GM18502 (cell line): ENCODE data around the gene REN.

Experiments used
- ATAC-seq: cut with Tn5 transposase; IDR thresholded peaks from one replicate; pipeline ENCODE4 v1.9.1; 2021; ENCODE audit warnings: mild to moderate bottlenecking; ENCODE audit not compliant: unreplicated experiment, poor library complexity

The REN gene

DNA sequence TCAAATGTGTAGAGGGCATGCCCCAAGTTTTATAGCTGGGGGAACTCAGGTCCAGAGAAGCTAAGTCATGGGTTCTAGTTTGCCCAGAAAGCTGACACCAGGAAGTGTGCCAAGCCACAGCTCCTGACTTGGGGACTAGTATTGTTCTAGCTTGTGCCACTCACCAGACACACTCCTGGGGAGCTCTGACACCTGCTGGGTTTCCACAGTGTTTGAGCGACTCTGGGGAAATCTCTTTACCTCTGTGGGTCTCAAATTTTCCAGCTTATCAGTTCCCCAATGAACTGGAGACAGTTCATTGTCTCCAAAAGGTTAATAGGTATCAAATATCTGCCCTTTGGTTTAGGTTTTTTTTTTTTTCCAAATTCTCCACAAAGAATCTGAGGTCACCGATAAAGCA, 25.9 kb upstream of the REN start:
- no peak for ATAC-seq

DNA sequence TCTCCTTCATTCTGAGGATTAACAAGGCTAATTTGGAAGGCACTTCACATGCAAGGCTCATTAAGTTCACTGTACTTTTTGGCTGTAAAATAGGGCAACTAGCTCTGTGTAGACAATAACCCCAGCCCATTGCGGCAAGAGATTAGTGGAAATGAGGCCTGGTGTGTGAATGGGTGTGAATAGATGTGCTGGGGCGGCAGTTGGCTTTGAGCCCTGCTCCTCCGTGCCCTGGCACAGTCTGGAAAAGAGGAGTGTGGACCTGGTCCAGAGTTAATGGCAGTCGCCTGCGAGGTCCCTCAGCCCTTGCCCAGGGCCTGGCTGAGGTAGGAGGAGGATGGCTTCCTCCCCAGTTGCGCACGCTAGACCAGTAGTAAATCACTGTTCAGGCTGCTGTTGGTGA, 25.3 kb upstream of the REN start:
- ATAC-seq, result no peak

DNA sequence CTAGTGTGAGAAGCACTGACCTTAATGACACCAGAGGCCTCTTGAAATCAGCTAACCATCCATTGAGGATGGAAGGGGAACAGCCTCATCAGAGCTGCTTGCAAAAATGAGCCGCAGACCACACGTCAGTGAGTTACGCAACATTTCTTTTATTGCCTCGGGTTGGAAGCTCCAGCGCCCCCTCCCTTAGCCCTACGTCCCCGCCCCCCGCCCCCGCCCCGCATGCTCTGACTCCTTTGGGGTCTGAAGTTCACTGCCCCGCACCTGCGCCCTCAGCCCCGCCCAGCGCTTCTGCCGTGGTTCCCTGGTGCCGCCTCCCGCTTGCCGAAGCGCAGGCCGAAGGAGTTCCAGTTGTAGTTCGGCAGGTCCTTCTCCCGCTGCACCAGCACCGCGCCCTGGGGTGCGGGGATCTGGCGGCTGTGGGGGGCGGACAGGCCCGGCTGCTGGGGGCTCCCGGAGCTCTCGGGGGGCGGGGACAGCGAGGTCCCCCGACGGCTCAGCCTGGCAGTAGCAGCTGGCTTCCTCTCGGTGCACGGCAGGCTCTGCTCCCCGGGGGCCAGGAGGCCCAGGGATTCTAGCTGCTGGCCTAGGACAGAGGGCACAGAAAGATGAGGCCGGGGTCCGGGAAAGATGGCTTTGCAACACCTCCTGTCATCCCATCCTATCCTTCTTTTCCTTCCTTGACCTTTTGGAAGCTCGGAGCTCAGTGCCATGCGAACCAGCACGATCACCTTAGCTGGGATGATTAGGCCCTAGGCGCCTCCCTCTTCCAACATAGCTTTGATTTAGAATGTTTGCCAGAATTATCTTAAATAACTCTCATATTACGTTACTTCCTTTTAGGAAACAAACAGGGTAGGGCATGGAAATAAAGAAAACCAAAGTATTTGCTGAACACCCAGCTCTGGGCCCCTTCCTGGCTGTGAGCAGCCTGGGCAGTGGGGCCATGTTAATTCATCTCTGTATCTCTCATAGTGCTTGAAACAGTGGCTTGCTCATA, 24.4 kb upstream of the REN start:
- ATAC-seq, result no peak

DNA sequence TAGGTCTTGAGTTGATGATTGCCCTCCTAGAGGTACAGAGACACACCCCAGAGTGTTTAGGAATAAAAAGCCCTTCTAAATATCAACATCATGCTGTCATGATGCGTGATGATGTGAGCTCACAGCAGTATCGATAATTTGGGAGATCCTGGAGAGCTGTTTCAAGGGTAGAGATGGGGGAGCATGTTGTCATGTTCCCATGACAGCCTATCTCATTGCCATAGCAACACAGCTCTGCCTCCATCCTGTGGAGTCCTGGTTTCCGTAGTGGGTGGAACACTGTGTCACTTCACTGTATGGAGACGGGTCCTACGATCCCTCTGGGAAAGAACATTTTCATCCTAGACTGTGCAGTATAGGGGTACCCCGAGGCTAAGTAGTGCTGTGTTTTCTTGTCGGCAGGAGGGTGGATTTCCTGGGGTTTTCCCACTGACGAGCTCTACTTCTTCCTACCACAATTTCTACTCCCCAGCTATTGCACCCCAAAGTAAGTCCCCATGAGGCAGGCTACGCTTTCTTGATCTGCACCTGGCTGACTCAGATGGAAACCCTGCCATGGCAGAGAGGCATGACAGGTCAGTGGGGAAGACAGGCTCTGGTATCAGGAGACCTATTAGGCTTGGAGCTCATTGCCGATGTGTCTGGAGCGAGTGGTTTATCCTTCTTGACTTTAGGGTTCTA, 23.0 kb upstream of the REN start:
- no peak for ATAC-seq

DNA sequence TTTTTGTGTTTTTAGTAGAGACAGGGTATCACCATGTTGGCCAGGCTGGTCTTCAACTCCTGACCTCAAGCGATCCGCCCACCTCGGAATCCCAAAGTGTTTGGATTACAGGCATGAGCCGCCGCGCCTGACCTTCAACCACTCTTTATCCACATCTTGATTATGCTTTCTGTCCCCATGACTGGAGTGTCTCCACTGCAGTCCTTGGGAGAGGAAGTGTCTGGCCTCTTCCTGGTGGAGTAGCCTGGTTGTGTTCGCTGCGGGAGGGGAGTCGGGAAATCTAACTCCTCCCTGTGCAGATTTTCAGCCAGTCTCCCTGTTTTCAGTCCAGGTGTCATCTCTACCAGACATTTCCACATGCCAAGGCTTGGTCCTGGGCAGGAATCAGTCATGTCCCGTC, 20.5 kb upstream of the REN start:
- ATAC-seq, result no peak

DNA sequence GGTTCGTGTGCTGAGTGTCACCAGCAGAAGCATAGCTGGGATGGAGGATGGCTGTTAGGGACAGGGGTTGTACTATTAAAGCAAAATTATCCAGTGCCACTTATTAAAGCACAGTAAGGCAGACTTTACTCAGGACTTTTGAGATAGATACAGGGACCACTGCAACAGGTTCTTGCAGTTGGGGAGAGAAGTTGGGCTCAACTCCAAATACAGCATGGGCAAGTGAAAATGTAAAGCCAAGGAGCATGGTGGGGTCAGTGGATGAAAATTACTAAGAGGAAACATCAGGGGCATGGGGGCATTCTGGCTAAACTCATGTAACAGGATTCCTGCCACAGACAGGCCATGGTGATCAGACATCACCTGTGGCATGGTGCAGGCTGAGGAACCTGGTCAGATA, 15.0 kb upstream of the REN start:
- no peak for ATAC-seq

- no peak for ATAC-seq
Measured at GRCh38 chr1:204180133-204180532, 14.0 kb upstream of the REN start.

DNA sequence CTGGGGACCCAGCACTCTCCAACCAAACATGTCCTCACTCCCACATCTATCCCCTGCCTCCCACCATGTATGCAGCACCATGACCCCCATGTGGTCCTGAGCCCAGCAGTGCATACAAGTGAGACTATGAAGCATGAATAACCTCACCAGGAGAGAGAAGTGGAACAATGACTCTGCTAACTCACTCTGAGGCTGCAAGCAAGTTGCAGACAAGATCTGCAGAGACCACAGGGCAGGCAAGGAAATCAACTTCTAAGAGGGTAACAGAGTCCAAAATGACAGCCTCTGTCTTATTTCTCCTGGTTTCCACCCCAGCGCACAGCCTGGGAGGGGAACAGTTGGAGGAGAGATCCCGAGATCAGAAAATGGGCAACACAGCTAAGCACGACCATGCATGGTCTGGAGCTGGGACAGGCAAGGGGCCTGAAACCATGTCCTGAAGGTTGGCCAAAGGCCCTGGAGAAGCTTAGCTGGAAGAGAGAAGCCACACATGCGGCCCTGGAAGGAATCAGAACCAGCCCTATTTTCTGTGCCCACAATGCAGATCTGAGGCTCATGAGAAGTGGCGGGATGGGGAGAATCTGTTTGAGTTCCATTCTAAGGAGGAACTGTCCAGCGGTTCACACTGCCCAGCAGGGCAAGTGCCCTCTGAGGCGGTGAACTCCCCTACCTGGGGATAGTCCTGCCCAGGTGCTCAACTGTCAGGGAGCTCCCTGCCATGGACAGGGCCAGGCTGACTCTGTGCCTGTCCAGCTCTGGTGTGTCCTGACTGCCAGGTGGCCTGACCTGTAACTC, 12.5 kb upstream of the REN start:
- ATAC-seq, result no peak

- ATAC-seq, result no peak
Measured at GRCh38 chr1:204177133-204177532, 11.0 kb upstream of the REN start.

DNA sequence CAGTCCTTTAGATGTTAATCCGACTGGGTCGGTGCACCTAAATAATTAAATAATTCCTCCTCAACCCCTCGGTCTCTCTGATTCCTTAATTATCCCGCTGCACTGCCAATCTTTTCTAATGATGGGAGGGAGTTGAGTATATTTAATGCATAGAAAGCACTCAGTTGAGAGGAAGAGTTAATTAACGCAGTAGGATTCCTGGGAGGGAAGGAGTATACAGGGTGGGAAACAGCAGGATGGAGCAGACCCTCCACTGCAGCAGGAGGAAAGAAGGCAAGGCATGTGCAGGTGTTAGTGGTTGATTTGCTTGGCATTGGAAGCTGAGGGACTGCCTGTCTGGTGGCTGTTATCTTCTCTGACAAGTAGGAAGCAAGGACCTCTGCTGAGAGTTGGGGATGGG, 9.9 kb upstream of the REN start:
- no peak for ATAC-seq

- ATAC-seq, result no peak
Measured at GRCh38 chr1:204174958-204175357, 8.8 kb upstream of the REN start.

DNA sequence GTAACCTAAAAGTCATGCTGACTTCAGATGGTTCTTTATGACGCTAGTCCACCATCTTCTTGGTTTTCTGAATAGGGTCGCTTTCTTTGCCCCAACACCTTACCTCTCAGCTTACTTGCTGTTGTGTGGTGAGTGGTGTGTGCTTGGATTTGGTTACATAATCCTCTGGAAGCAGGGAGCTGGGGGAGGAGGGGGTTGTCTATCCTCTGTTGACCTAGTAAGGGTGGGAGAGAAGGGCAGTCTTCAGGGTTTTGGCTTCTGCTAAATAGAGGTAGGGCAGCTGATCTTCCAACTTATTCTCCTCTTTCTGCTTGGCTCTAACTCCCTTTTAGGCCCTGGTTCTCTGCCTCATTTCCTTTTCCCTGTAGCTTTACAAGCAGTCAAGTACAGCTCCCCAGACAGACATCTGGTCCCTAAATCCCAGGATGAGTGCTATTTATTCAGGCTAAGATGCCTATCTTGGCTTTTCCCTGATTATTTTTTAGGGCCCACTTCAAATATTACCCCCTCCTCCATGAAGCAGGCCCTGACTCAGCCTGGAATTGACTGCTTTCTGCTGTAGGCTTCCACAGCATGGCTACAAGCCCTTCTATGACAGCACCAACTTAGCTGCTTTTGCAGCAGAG, 6.4 kb upstream of the REN start:
- no peak for ATAC-seq

- no peak for ATAC-seq
Measured at GRCh38 chr1:204171751-204172178, 5.6 kb upstream of the REN start.

DNA sequence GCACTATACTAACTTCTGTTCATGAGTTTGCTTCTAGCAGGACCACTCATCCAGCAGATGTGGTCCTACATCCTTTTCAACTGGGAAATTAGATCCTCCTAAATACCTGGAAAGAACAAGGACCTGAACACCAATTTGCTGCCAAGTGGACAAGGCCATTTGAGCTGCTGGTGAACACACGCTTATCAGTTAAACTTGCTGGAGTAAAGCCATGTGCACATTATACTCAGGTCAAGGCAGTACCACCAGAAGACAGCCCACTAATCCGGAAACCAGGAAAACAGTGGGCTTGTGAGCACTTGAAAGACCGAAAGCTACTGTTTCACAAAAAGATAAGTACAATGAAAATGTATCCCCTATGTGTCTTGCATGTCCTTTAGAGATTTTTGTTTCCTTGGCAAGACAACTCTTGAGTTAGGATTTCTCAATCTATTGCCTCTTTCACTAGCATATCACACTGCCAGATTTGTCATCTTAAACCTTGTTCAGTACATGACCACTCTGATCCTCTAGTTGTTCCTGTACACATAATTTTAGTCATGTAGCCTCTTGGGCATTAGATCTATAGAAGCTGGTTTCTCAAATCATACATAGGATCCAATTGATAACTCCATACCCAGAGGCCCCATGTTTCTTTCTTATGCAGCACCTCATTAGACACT, 4.5 kb upstream of the REN start:
- ATAC-seq, result no peak

- no peak for ATAC-seq
Measured at GRCh38 chr1:204169858-204170257, 3.7 kb upstream of the REN start.

DNA sequence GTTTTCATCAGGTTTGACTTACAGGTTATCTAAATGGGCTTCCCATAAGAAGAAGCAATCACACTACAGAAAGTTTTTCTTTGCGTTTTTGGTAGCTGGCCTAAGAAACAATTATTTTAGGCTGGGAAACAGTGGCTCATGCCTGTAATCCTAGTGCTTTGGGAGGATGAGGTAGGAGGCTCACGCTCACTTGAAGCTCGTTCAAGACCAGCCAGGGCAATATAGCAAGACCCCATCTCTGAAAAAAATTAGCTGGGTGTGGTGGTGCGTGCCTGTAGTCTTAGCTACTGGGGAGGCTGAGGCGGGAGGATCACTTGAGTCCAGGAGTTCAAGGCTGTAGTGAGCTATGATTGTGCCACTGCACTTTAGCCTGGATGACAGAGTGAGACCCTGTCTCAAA, 1.6 kb upstream of the REN start:
- ATAC-seq, result no peak

DNA sequence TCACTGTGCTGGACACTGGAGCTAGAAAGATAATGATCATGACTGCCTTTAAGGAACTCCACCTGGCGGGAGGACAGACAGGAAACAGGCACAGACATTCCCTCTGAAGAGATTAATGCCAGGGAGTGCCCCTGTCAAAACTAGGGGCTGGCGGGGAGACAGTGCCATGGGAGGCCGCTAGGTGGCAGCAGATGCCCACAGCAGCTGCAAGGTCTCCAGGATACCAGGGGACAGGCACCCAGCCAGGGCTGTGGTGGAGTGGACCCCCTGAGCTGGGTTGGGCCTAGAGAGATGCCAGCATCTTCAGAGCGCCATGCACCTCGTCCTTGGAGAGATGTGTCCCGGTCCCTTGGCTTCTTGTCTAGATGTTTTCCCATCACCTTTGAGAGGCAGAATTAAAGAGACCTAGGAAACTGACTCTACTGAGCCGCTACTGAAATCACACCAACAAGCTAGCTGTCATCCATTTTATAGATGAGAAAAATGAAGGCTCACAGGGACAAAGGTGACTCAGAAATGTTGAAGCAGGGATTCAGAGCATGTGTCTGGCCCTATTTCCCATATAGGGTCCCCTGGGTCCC, 3.6 kb downstream of the REN start:
- peak; percentile 54 for ATAC-seq

DNA sequence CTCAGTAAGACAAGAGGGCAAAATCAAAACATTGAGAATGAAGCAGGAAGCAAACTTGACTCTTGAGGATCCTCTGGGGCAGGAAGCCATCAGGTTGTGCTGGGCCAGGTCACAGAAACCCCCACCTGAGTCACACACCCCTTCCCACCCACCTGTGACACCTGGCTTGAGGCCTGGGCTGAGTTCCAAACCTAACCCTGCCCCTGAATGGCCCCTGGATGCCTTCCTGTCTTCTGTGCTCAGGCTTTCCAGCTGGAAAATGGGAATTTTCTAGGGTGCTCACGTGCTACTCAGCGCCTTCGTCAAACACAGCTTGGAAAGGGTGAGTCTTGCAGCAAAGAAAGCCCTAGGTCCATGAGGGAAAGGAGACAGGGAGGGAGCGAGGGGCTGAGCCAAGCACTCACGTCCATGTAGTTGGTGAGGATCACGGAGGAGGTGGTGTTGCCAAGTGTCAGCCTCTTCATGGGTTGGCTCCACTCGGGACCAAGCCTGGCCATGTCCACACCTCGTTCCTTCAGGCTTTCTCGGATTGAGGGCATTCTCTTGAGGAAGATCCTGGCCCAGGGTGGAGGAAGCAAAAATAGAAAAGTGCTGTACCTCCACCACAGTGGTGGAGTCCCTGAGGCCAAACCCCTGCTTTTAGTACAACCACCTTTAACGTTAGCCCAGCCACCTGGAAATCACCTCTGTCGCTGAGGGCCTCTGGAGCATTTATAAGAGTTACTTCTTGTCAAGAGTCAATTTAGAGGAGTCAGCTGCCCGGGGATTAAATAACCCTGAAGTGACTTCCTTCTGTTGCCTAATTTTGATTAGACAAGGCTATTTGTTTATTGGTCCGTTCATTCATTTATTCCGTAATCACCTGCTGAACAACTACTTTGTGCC, 4.3 kb downstream of the REN start:
- no peak for ATAC-seq

DNA sequence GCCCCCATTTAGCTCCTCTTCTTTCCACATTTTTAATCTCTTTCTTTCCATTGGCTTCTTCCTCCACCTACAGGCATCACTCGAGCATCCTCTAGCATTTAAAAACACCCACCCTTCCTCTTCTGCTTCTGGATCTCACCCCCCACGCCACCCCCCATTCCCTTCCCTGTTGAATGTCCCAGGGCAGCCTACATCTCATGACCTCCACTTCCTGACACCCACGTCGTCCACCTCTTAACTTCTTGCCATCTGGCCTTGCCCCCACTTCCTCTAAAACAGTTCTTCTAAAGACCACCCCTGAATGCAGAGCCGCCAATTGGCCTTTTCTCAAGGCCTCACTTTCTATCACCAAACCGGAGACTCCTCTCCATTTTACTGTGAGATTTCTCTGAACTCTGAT, 8.2 kb downstream of the REN start:
- no peak for ATAC-seq
